DOHH2 (cell line): ENCODE measurements around the gene IGSF5.

Source experiments
- H3F3A ChIP-seq: fragments of 200-600 bp; sonication (generic), shearing (Covaris generic); 2 replicates; pipeline ENCODE4 v1.6.0; 2016; ENCODE audit warnings: antibody characterized with exemption, mild to moderate bottlenecking; ENCODE audit not compliant: control insufficient read depth, insufficient read depth
- H3K27ac ChIP-seq: fragments of 200-600 bp; sonication (generic); 2 replicates; pipeline ENCODE4 v1.5.1; 2014; ENCODE audit warnings: low read depth, mild to moderate bottlenecking, low read length, moderate library complexity
- H3K27me3 ChIP-seq: fragments of 200-600 bp; sonication (generic); 2 replicates; pipeline ENCODE4 v1.6.1; 2014; ENCODE audit warnings: mild to moderate bottlenecking, low read length, mixed read lengths; ENCODE audit not compliant: control insufficient read depth
- H3K36me3 ChIP-seq: fragments of 200-600 bp; sonication (generic); 2 replicates; pipeline ENCODE4 v1.6.1; 2014; ENCODE audit warnings: mild to moderate bottlenecking, low read length, moderate library complexity, mixed read lengths; ENCODE audit not compliant: control insufficient read depth
- H3K4me1 ChIP-seq: fragments of 200-600 bp; sonication (generic); 2 replicates; pipeline ENCODE4 v1.6.1; 2014; ENCODE audit warnings: mild to moderate bottlenecking, low read length, mixed read lengths; ENCODE audit not compliant: control insufficient read depth
- H3K4me2 ChIP-seq: fragments of 200-600 bp; sonication (generic); 2 replicates; pipeline ENCODE4 v1.6.0; 2014; ENCODE audit warnings: mild to moderate bottlenecking, low read length, moderate library complexity
- H3K4me3 ChIP-seq: fragments of 200-600 bp; sonication (generic); 2 replicates; pipeline ENCODE4 v1.5.1; 2014; ENCODE audit warnings: mild to moderate bottlenecking, low read length, mixed read lengths
- H3K79me2 ChIP-seq: fragments of 200-600 bp; sonication (generic); 2 replicates; pipeline ENCODE4 v1.6.1; 2014; ENCODE audit warnings: mild to moderate bottlenecking, low read length, mixed read lengths; ENCODE audit not compliant: control insufficient read depth
- H3K9me2 ChIP-seq: fragments of 200-600 bp; sonication (generic); replicated peaks from 2 replicates; pipeline ENCODE4 v1.6.1; 2014; ENCODE audit warnings: mild to moderate bottlenecking, low read length, mixed read lengths; ENCODE audit not compliant: control insufficient read depth
- H3K9me3 ChIP-seq: fragments of 200-600 bp; sonication (generic); 2 replicates; pipeline ENCODE4 v1.6.1; 2014; ENCODE audit warnings: antibody characterized with exemption, low read length, mixed read lengths; ENCODE audit not compliant: control insufficient read depth, insufficient read depth
- H4K20me1 ChIP-seq: fragments of 200-600 bp; sonication (generic); 2 replicates; pipeline ENCODE4 v1.6.0; 2014; ENCODE audit warnings: low read depth, mild to moderate bottlenecking, antibody characterized with exemption, low read length, moderate library complexity; ENCODE audit not compliant: control insufficient read depth, insufficient read depth
- EZH2phosphoT487 ChIP-seq: fragments of 200-600 bp; sonication (generic); IDR thresholded peaks from 2 replicates; pipeline ENCODE4 v1.6.1; 2017; ENCODE audit warnings: borderline replicate concordance, mild to moderate bottlenecking, antibody characterized with exemption, low read length, moderate library complexity, mixed read lengths
- TF ChIP-seq, protein P1 (sequence below): fragments of 200-600 bp; sonication (generic); IDR thresholded peaks from one replicate; pipeline ENCODE4 v1.5.1; 2014; ENCODE audit warnings: antibody characterized with exemption, mild to moderate bottlenecking, low read depth, low read length; ENCODE audit not compliant: poor library complexity, severe bottlenecking

The IGSF5 gene

DNA sequence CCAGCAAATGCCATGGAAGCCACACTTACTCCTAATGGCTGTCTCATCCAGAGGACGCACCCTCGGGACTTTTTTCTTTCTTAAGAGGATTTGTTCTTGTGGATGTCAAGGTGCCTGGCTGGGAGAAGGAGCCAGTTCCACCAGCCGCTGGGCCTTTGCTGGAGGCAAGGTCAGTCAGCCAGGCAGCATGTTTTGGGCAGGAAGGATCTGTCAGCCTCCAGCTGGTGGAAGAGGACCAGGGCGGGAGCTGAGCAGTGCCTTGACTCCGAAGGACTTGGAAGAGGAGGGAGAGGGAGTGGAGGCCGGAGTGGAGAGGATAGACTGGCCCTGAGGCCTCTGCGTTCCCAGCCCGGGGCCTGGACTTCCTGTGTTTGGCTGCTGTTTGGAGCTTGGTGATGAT lies 5.7 kb downstream of the IGSF5 start:
- no peak for TF ChIP-seq EZH2phosphoT487
- TF ChIP-seq, protein P1, sequence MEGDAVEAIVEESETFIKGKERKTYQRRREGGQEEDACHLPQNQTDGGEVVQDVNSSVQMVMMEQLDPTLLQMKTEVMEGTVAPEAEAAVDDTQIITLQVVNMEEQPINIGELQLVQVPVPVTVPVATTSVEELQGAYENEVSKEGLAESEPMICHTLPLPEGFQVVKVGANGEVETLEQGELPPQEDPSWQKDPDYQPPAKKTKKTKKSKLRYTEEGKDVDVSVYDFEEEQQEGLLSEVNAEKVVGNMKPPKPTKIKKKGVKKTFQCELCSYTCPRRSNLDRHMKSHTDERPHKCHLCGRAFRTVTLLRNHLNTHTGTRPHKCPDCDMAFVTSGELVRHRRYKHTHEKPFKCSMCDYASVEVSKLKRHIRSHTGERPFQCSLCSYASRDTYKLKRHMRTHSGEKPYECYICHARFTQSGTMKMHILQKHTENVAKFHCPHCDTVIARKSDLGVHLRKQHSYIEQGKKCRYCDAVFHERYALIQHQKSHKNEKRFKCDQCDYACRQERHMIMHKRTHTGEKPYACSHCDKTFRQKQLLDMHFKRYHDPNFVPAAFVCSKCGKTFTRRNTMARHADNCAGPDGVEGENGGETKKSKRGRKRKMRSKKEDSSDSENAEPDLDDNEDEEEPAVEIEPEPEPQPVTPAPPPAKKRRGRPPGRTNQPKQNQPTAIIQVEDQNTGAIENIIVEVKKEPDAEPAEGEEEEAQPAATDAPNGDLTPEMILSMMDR, result no peak
- Histone ChIP-seq H3K9me2 (no peaks in the 10 kb centered on the region), H3K4me3 (no peak overlapping the region), H3K9me3 (peaks cover 3% of the 10 kb centered on the region; the same call in 1 of the 2 replicates), H3K4me2 (no peak overlapping the region), H4K20me1 (no peaks in the 10 kb centered on the region), H3K36me3 (no peaks in the 10 kb centered on the region), H3K79me2 (no peaks in the 10 kb centered on the region), H3F3A (no peaks in the 10 kb centered on the region), H3K4me1 (no peaks in the 10 kb centered on the region), H3K27me3 (no peaks in the 10 kb centered on the region), H3K27ac (no peak overlapping the region)

DNA sequence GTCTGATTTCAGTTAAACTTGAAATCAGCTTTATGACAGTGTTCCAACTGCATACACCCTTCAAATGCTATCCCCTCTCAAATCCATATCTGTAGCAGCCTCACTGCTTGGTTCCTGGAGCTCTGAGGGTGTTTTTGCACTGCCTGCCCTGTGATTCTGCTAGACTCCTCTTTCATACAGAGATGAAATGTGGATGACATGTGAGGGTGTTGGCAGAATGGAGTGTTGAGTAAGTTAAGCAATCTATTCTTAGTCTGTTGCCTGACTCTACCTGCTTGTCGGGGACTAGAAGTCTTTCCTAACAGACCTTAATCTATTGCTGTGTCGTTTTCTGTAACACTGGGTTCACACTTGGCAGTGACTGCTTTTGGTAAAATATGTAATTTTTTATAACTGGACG lies 9.8 kb downstream of the IGSF5 start:
- no peaks in the 10 kb centered on the region for H3K79me2 ChIP-seq
- no peaks in the 10 kb centered on the region for H3F3A ChIP-seq
- H4K20me1 ChIP-seq, result no peaks in the 10 kb centered on the region
- peaks cover 3% of the 10 kb centered on the region; the same call in 1 of the 2 replicates for H3K9me3 ChIP-seq
- H3K4me3 ChIP-seq, result no peak overlapping the region
- H3K27me3 ChIP-seq, result no peaks in the 10 kb centered on the region
- no peaks in the 10 kb centered on the region for H3K4me1 ChIP-seq
- no peak overlapping the region for H3K4me2 ChIP-seq
- no peaks in the 10 kb centered on the region for H3K9me2 ChIP-seq
- no peaks in the 10 kb centered on the region for H3K36me3 ChIP-seq
- TF ChIP-seq EZH2phosphoT487, result no peak
- TF ChIP-seq, protein P1, result no peak
- H3K27ac ChIP-seq, result no peak overlapping the region

DNA sequence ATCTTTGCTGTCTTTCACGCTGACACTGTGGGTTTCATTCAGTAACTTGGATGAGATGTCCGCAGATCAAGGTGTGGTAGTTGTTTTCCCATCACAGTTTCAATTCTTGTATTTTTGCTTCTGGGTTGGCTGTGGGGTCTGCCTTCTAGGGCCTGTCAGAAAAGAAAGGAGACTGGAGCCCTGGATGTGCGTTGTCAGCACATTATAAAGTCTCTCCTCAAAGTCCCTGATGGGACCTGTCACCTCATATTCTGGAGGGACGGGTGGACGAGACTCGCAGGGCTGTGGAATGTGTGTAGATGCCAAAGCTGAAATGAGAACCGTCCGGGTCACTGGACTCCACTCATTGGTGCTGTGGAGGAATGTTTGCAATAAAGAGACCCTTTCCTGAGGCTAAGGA lies 11.3 kb downstream of the IGSF5 start:
- Histone ChIP-seq H4K20me1 (no peaks in the 10 kb centered on the region), H3K27ac (no peak overlapping the region), H3F3A (no peaks in the 10 kb centered on the region), H3K9me2 (no peaks in the 10 kb centered on the region), H3K36me3 (no peaks in the 10 kb centered on the region), H3K27me3 (no peaks in the 10 kb centered on the region), H3K4me2 (no peak overlapping the region), H3K79me2 (no peaks in the 10 kb centered on the region), H3K4me3 (no peak overlapping the region), H3K9me3 (peaks cover 3% of the 10 kb centered on the region; the same call in 1 of the 2 replicates), H3K4me1 (no peaks in the 10 kb centered on the region)
- TF ChIP-seq, protein P1, result no peak
- TF ChIP-seq EZH2phosphoT487, result no peak
